Mesenteric fat pad (tissue), 1 donor: ENCODE data around the gene DOCK9. TPM values are rescaled to one million over a fixed set of nuclear protein-coding genes. Genes with fewer than 3 reads are reported as not detected.

Experiments
- DNase-seq: peaks from one replicate; pipeline ENCODE4 v3.0.0-alpha.2; 2020; ENCODE audit warnings: low spot score
- long read RNA-seq: library from polyadenylated mRNA; unstranded; transcript quantifications from one replicate; pipeline ENCODE4 v2.0.0, GENCODE V29; 2020
- total RNA-seq: library from RNA; stranded (reverse); fragmentation: NEBNext Ultra II Directional; extraction: Animal tissue kit (Norgen Biotek cat#: 25700); gene quantifications from one replicate; pipeline ENCODE4 v1.2.1, GENCODE V29; 2021
- donor health status: DM: yes; HTN: yes; CAD: no.

DOCK9 gene
- 127 TPM for total RNA-seq
- long read RNA-seq, partial matches to known transcripts, result 17 of 42 reads
- long read RNA-seq, other reads (novel, unspliced or antisense), result 25 of 42 reads

GRCh38 chr13:98977568-98978265, at the start of gene DOCK9:
TSS of gene DOCK9 (minus strand) at chr13:98978064. CDS start at chr13:98977909, 155 bp downstream.
- DNase-seq, result no peak

GRCh38 chr13:99027260-99027659, 49.4 kb upstream of the DOCK9 start:
- DNase-seq, result no peak

- no peak for DNase-seq
Measured at GRCh38 chr13:99022941-99023340, 45.1 kb upstream of the DOCK9 start.

GRCh38 chr13:99018418-99019180, 40.7 kb upstream of the DOCK9 start:
- DNase-seq, result no peak

- no peak for DNase-seq
Measured at GRCh38 chr13:99015606-99016490, 38.0 kb upstream of the DOCK9 start.

- DNase-seq, result no peak
Measured at GRCh38 chr13:99014522-99014921, 36.7 kb upstream of the DOCK9 start.

- no peak for DNase-seq
Measured at GRCh38 chr13:99013951-99014350, 36.1 kb upstream of the DOCK9 start.

- no peak for DNase-seq
Measured at GRCh38 chr13:99012539-99012938, 34.7 kb upstream of the DOCK9 start.

- no peak for DNase-seq
Measured at GRCh38 chr13:99009987-99010551, 32.2 kb upstream of the DOCK9 start.

GRCh38 chr13:99008577-99008976, 30.7 kb upstream of the DOCK9 start:
- DNase-seq, result no peak

- DNase-seq, result no peak
Measured at GRCh38 chr13:99007414-99007986, 29.6 kb upstream of the DOCK9 start.

- no peak for DNase-seq
Measured at GRCh38 chr13:99005609-99006008, 27.7 kb upstream of the DOCK9 start.

- DNase-seq, result no peak
Measured at GRCh38 chr13:99004978-99005377, 27.1 kb upstream of the DOCK9 start.

- DNase-seq, result no peak
Measured at GRCh38 chr13:99003851-99004471, 26.1 kb upstream of the DOCK9 start.

- no peak for DNase-seq
Measured at GRCh38 chr13:99003186-99003585, 25.3 kb upstream of the DOCK9 start.

- DNase-seq, result no peak
Measured at GRCh38 chr13:99002172-99002710, 24.4 kb upstream of the DOCK9 start.

- DNase-seq, result no peak
Measured at GRCh38 chr13:99000137-99000536, 22.3 kb upstream of the DOCK9 start.

- no peak for DNase-seq
Measured at GRCh38 chr13:98999639-98999952, 21.7 kb upstream of the DOCK9 start.

- no peak for DNase-seq
Measured at GRCh38 chr13:98998831-98999638, 21.2 kb upstream of the DOCK9 start.
